Stimulated activated CD4-positive, alpha-beta T cell treated with anti-CD3 and anti-CD28 coated beads, Interleukin-12 subunit alpha, Interleukin-12 subunit beta, amount 100 ng/mL, for 48 hours (primary cell): ENCODE results near the gene VTI1B.
"Not testable (repeated sequence)": the region's sequence is repeated elsewhere in the genome, so short reads cannot be mapped to it uniquely, and the experiment has no call there.

Source experiments
- DNase-seq, 3 donors: peaks; one replicate each; pipeline ENCODE4 v3.0.0-alpha.2; 2020; ENCODE audit warnings: low read depth in 2 of 3, low spot score in 1 of 3

Gene VTI1B

GRCh38 chr14:67630938-67631337 is 43.5 kb downstream of the VTI1B start:
- DNase-seq: no peak

- DNase-seq: no peak
Measured at GRCh38 chr14:67630186-67630585, 44.2 kb downstream of the VTI1B start.

- no peak for DNase-seq
Measured at GRCh38 chr14:67627519-67627918, 46.9 kb downstream of the VTI1B start.

- DNase-seq: not testable (repeated sequence)
Measured at GRCh38 chr14:67626131-67626530, 48.3 kb downstream of the VTI1B start.

GRCh38 chr14:67623114-67623513 is 51.3 kb downstream of the VTI1B start:
- no peak for DNase-seq

GRCh38 chr14:67622675-67623074 is 51.8 kb downstream of the VTI1B start:
- DNase-seq: no peak

- DNase-seq: no peak
Measured at GRCh38 chr14:67620217-67620785, 54.1 kb downstream of the VTI1B start.

- DNase-seq: peak; percentile 89 to 97 (median 97)
Measured at GRCh38 chr14:67619446-67620216, 54.8 kb downstream of the VTI1B start, which contains the start of gene ARG2. ARG2 (plus strand) TSS chr14:67619920; CDS start chr14:67619978, 58 bp downstream.

GRCh38 chr14:67618617-67619063 is 55.8 kb downstream of the VTI1B start:
- DNase-seq: no peak

GRCh38 chr14:67610491-67610890 is 63.9 kb downstream of the VTI1B start:
- DNase-seq: no peak

- no peak for DNase-seq
Measured at GRCh38 chr14:67609642-67610310, 64.7 kb downstream of the VTI1B start.

DNA sequence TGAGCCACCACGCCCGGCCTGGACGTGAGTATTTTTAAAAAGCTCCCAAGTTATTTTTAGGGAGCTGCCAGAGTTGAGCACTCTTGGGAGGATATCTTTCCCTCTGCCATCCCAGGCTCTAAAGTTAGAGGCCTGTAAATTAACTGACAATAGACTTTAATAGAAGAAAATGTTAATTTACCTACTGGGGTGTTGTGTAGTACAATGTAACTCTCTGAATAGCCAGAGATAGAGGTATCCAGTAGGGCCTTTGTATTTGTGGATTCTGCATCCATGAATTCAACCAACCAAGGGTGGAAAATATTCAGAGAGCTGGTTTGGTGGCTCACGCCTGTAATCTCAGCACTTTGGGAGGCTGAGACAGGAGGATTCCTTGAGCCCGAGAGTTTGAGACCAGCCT is 66.8 kb downstream of the VTI1B start:
- no peak for DNase-seq

DNA sequence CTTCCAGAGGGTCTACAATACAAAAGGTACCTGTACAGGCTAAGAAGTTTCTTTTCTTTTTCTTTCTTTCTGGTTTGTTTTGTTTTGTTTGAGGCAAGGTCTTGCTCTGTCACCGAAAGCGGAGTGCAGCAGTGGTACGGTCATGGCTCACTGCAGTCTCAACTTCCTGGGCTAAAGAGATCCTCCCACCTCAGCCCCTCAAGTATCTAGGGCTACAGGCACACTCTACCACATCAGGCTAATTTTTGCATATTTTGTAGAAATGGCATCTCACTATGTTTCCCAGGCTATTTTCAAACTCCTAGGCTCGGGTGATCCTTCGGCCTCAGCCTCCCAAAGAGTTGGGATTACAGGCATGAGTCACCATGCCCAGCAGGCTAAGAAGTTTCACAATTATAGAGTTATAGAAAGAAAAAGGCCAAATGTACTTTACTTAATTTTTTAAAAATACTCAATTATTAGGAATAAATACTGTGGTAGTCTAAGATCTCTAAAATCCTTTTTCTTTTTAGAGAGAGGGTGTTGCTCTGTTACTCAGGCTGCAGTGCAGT is 71.4 kb downstream of the VTI1B start:
- DNase-seq: no peak

- DNase-seq: no peak
Measured at GRCh38 chr14:67602076-67602475, 72.4 kb downstream of the VTI1B start.

DNA sequence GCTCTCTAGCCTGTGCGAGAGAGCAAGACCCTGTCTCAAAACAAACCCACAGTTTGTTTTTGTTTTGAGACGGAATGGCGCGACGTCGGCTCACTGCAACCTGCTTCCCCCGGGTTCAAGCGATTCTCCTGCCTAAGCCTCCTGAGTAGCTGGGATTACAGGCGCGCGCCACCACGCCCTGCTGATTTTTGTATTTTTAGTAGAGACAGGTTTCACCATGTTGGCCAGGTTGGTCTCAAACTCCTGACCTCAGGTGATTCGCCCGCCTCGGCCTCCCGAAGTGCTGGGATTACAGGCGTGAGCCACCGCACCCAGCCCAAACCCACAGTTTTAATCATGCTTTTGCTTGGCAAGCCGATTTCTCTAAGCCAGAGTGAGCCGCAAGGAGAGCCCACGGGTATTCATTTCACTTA is 73.9 kb downstream of the VTI1B start:
- DNase-seq: not testable (repeated sequence)

DNA sequence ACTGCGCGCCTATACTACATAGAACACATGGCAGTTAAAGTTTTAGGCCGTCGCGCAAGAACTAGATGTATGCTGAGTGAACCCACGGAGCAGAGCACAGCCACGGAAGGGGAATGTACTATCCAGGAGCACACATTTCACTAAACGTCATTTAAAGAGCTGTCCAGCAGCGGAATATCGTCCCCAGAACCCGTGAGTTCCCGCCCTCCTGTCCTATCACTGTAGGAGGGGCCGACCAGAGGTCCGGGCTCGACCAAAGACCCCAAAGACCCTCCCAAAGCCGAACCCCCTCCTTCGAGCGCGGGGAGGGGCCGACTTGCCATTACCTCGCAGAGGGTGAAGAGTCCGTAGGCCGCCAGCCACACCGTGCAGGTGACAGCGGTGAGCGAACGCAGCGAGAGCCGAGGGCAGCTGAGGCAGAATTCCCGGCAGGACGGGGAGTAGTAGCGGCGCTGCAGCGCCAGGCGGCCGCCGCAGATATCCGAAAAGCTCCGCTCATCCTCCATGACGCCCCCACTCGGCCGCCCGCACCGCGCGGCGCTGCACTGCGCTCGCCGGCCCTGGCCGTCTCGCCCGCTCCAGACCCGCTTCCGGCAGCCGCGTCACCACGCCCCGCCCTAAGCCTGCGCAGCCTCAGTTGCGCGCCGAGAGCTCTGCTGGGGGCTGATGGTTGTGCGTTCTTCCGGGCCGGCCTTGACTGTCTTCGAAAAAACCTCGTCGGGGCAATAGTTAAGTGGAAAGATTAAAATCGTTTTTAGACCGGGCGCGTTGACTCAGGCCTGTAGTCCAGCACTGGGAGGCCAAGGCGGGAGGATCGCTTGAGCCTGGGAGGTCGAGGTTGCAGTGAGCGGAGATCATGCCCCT is 74.5 kb downstream of the VTI1B start, which contains the start of gene PIGH:
Gene PIGH (minus strand): TSS at position 571 of the 864 bp plus-strand sequence. CDS start 65 bp downstream, at position 506.
- peak; percentile 85 to 95 (median 91) for DNase-seq
